Nasal cavity respiratory epithelium epithelial cell of viscerocranial mucosa (primary cell): Measurements from ENCODE around the gene RAD23B. TPM values are rescaled to one million over a fixed set of nuclear protein-coding genes. Genes with fewer than 3 reads are reported as not detected.

ENCODE experiments used
- total RNA-seq: library from RNA; depleted of rRNA; stranded (reverse); fragments of >200 nt; gene quantifications from 2 replicates; pipeline ENCODE4 v1.2.3, GENCODE V29; 2014

The RAD23B gene
- 126 and 171 TPM in 2 replicates for total RNA-seq

GRCh38 chr9:107282759-107283622, at the start of gene RAD23B:
TSS of gene RAD23B (plus strand) at chr9:107283279. CDS start at chr9:107283630, 351 bp downstream.

Other genes starting within 250 kb of the RAD23B start
- 46.5 and 81.6 TPM in 2 replicates for gene KLF4, start 206.5 kb downstream of the RAD23B start, total RNA-seq